GM19324 (cell line): ENCODE results near the gene CENPC.

ENCODE experiments used
- ATAC-seq: cut with Tn5 transposase; IDR thresholded peaks from one replicate; pipeline ENCODE4 v1.9.1; 2021; ENCODE audit warnings: mild to moderate bottlenecking, moderate library complexity; ENCODE audit not compliant: unreplicated experiment, low FRiP score

CENPC gene

GRCh38 chr4:67436742-67437141, 108.6 kb downstream of the CENPC start:
- peak; percentile 88 for ATAC-seq

- no peak for ATAC-seq
Measured at GRCh38 chr4:67430989-67431388, 114.3 kb downstream of the CENPC start.

GRCh38 chr4:67428819-67429218, 116.5 kb downstream of the CENPC start:
- no peak for ATAC-seq
